Measurements from ENCODE around the gene PDE6G.

DNA sequence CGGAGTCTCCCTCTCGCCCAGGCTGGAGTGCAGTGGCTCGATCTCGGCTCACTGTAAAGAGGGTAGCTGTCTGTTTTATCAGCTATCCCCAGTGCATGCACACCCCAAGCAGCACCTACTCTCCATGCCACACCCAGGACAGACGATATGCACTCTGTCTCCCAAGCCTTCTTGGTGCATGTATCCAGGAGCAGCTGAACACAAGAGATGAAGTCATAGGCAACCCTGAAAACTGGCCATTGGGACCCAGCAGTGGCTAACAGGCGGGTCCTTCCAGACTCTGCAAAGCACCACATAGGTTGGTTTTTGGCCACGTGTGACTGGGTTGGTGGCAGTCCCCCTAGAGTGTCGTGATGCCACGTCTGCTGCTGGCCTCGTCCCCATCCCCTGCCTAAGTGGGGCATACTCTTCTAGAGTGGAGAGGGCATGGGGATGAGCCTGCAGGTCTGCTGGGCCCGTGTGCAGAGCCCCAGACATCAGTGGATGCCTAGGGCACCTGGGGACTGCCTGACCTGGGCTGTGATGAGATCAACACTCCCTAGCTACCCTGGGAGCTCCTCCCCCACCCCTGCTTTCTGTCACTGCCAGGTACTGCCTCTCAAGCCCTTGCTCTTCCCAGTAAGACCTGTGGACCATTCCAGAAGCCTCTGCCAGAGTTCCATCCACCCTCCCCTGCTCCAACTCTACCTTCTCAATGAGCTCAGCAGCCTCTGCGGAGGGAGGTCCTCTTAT, 9.3 kb downstream of the PDE6G start:
- no peak for TF ChIP-seq POLR2A (IDR thresholded peaks at IDR 0.05; ENCODE audit: low read depth, low read length)
- no peak for TF ChIP-seq CTCF (IDR thresholded peaks at IDR 0.05; ENCODE audit: extremely low read depth in 1 of 2, insufficient read depth in 1 of 2, low read depth in 1 of 2, low read length in 2 of 2)
- TF ChIP-seq POLR2AphosphoS5 (IDR thresholded peaks at IDR 0.05; ENCODE audit: insufficient read depth, low read depth, low read length) = no peak
- TF ChIP-seq EZH2 (IDR thresholded peaks at IDR 0.05; ENCODE audit: borderline replicate concordance, low read depth, low read length, severe bottlenecking) = no peak
- no peak for TF ChIP-seq MYC (IDR thresholded peaks at IDR 0.05; ENCODE audit: low read depth, low read length)
- TF ChIP-seq JUN (IDR thresholded peaks at IDR 0.05; ENCODE audit: borderline replicate concordance, insufficient read depth, insufficient read length, low read depth) = no peak
- TF ChIP-seq MAX (IDR thresholded peaks at IDR 0.05; ENCODE audit: insufficient read depth, insufficient read length) = no peak

All from endothelial cell of umbilical vein (primary cell).